ENCODE results near the gene GNG7.
"Not testable (repeated sequence)": the region's sequence is repeated elsewhere in the genome, so short reads cannot be mapped to it uniquely, and the experiment has no call there.

GNG7 gene

GRCh38 chr19:2611483-2612464 lies 90.7 kb downstream of the GNG7 start:
- peak; percentile 5 for TF ChIP-seq CTCF (IDR thresholded peaks at IDR 0.05; ENCODE audit: insufficient read depth, low read depth, low read length, missing control alignments)
- no peak for DNase-seq (ENCODE audit: low read depth)
- peak overlapping the region; percentile 56 for H3K4me3 ChIP-seq (ENCODE audit: low read depth, low read length)

GRCh38 chr19:2610637-2611482 lies 91.6 kb downstream of the GNG7 start:
- TF ChIP-seq CTCF (IDR thresholded peaks at IDR 0.05; ENCODE audit: insufficient read depth, low read depth, low read length, missing control alignments), result peak; percentile 98
- peak overlapping the region; percentile 56 for H3K4me3 ChIP-seq (ENCODE audit: low read depth, low read length)
- peak; percentile 96 for DNase-seq (ENCODE audit: low read depth)

DNA sequence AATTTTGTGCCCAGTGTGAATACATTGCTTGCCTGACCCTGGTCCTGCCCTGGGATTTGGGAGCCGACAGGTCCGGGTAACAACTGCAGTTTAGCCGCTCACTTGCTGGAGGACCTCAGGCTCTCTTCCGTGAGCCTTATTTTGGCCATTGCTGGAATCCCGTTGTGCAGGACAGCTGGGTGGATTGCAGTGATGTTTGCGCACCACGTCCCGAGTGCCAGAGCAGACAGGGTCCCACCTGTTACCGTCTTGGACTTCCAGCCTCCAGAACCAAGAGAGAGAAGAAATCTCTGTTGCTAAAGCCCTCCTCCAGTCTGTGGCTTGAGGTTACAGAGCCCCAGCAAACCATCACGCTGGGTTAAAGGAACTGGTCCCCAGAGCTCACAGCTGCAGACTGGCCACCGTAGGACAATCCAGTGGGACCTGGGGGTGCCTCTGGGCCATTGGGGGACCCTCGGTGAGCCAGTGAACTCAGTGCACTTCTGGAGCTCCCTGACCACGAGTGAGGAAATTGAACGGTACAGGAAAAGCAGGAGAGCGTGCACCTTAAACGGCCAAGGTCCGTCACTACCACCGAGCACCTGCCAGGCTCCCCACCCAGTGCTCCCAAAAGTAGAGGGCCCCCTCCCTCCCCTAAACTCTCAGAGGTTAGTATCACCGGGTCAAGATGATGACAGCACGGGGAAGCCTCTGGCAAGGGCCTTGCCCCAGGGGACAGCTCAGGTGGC lies 92.9 kb downstream of the GNG7 start:
- no peak for TF ChIP-seq CTCF (IDR thresholded peaks at IDR 0.05; ENCODE audit: insufficient read depth, low read depth, low read length, missing control alignments)
- DNase-seq (ENCODE audit: low read depth), result peak; percentile 87
- H3K4me3 ChIP-seq (ENCODE audit: low read depth, low read length), result peak overlapping the region; percentile 71

DNA sequence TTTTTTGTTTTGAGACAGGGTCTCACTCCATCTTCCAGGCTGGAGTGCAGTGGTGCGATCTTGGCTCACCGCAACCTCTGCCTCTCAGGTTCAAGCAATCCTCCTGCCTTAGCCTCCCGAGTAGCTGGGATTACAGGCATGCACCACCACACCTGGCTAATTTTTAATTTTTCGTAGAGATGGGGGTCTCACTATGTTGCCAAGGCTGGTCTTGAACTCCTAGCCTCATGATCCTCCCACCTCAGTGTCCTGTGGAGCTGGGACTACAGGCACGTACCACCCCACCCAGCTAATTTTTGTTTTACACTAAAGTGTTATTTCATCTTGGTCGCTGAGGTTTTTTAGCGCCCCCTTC lies 93.5 kb downstream of the GNG7 start:
- not testable (repeated sequence) for DNase-seq (ENCODE audit: low read depth)

DNA sequence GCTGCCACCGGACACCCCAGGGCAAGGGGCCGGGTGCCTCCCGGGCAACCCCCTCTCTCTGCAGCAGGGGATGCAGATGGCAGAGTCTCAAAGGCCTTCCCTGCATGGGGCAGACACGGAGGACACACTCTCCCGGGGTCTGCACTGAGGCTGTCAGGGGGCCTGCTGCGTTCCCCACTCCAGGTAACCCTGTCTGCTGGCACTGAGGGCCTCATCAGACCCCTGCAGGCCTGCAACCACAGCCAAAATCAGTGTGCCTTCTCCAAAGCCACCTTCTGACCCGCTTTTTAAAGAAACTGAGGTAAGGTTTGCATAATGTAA lies 93.9 kb downstream of the GNG7 start:
- TF ChIP-seq CTCF (IDR thresholded peaks at IDR 0.05; ENCODE audit: insufficient read depth, low read depth, low read length, missing control alignments), result no peak
- H3K4me3 ChIP-seq (ENCODE audit: low read depth, low read length), result peak overlapping the region; percentile 71
- no peak for DNase-seq (ENCODE audit: low read depth)

More for the DNA sequence above, 93.5 kb downstream of the GNG7 start:
- H3K4me3 ChIP-seq (ENCODE audit: low read depth, low read length), result peak overlapping the region; percentile 71

DNA sequence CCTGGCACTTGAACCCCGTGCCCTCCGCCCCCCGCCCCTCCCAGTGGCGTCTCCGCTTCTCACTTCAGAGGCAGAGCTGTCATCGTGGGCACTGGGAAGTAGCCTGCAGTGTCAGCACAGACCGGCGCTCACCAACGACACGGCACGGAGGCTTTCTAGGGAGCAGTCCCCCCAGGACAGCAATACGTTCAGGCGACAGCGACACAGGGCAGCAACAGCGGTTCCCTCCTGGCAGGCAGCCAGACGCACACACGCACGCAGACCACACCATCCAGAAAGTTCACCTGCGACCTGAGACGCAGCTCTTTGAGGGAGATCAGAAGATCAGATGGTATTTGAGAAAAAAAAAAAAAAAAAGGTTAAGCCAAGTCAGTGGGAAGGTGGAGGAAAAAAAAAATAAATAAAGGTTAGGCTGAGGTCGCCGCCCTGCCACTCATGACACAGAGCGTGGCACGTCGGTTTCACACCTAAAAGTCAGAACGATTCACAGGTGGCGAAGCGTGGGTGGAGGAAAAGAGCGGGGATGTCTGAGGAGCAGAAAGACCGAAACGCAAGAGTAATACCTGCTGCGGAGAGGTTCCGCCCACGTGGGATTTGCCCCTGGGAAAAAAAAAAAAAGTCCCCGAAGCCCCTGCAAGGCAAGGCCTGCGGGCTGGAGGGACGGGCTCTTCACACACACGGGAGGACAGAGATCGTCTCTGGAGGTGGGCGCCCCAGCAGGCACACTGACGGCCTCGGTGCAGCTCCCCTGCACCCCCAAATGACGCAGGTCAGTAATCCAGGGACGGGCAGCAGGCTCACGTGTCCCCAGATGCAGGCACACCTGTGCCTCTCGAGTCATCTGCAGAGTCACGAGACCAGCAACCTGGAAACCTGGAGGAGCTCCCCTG lies 94.5 kb downstream of the GNG7 start:
- TF ChIP-seq CTCF (IDR thresholded peaks at IDR 0.05; ENCODE audit: insufficient read depth, low read depth, low read length, missing control alignments), result no peak
- DNase-seq (ENCODE audit: low read depth), result peak; percentile 94

GRCh38 chr19:2606774-2607173 lies 95.7 kb downstream of the GNG7 start:
- peak overlapping the region; percentile 26 for H3K4me3 ChIP-seq (ENCODE audit: low read depth, low read length)
- not testable (repeated sequence) for DNase-seq (ENCODE audit: low read depth)

More for the DNA sequence above, 94.5 kb downstream of the GNG7 start:
- peak overlapping the region; percentile 71 for H3K4me3 ChIP-seq (ENCODE audit: low read depth, low read length)

DNA sequence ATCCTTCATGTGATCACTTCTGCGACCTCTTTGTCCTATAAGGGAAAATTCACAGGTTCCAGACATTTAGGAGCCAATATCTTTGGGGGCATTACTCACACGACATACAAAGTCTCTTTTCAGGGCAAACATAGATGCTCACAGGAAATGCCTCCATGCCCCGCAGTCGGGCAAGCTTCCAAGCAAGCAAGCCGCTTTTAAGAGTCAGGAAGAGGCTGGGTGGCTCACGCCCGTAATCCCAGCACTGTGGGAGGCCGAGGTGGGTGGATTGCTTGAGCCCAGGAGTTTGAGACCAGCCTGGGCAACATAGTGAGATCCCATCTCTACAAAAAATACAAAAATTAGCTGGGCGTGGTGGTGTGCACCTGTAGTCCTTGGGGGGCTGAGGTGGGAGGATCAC lies 96.6 kb downstream of the GNG7 start:
- H3K4me3 ChIP-seq (ENCODE audit: low read depth, low read length); DNase-seq (ENCODE audit: low read depth): not testable (repeated sequence)
